GM21576 (cell line): ENCODE data around the gene TNPO1.

Experiments used
- ATAC-seq: cut with Tn5 transposase; IDR thresholded peaks from one replicate; pipeline ENCODE4 v1.9.1; 2021; ENCODE audit warnings: mild to moderate bottlenecking, moderate library complexity; ENCODE audit not compliant: unreplicated experiment

TNPO1 gene

DNA sequence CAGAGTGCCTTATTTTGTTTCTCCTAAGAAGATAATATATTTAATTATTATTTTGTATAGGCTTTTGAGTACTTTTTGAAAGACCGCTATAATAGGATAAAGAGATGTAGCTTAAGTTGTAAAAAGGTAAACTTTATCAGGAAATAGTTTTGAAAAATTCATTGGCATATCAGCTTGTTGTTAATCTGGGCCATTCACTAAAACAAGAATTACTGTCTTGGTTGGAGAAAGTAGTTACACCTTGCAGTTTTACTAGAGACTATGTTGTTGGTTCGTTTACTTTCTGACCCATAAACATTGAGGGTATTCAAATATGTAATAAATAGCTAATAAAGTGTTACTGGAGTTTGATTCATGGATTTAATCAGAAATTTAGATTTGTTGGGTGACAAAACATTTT, 33.7 kb downstream of the TNPO1 start:
- ATAC-seq = no peak

DNA sequence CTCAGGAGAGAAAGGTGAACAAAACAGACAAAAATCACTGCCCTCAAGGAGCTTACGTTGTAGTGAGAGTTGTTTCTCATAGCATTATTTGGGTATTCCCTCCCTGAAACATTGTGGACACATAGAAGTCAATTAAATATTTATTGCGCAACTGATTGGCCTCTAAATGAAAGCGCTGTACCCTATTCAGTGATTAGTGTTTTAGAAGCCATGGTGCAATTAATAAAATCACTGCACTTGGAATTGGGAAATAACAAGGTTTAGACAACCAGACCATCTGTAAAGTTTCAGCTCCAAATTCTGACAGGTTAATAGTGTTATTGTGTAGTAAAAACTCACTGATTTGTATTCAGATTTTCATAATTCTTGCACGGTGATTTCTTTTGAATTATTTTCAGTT, 35.9 kb downstream of the TNPO1 start:
- ATAC-seq = no peak

DNA sequence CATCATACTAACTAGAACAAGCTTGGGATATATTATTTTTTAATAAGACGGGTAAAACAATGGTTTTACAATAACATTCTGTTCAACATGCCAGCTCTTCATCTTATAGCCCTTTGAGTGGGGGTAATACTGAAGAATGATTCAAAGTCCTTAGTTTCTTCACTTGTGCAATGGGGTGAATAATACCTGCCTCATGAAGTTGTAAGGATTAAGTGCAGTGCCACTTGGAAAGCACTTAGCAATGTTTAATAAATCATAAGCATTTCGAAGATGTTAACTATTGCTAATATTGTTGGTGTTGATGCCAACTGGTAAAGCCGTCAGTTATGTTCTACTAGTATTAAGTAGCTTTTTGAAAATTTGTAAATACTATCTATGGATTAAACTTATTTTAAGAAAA, 38.0 kb downstream of the TNPO1 start:
- no peak for ATAC-seq

GRCh38 chr5:72855821-72856220, 39.4 kb downstream of the TNPO1 start:
- ATAC-seq = no peak

DNA sequence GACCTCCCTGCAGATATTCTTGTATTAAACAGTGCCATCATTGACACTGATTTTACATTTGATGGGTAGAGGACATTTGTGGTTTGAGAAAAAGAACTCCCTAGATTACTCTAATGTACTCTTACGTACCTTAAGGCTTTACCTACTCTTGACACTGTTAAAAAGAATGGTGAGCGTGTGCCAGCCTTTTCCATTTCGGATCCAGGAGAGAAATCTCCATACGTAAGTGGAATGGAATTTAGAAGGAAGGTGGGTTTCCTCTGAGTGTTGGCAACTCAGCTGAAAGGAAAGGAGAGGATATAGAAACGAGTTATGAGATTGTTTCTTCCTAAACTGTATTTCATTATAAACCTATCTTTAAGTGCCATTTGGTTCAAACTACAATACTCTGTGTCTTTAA, 40.9 kb downstream of the TNPO1 start:
- no peak for ATAC-seq

DNA sequence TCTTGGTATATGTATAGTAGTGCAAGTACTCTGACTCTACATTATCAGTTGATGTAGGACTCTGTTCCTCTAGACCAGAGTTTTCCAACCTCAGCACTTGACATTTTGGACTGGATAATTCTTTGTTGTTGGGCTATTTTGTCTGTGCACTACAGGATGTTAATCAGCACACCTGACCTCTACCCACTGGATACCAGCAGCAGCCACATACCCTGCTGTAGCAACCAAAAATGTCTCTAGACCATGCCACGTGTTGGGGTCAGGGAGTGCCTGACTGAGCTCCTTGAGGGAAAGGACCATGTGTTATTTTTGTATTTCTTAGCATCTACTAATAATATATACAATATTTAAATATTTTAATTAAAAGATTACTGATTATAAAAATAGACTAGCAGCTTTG, 42.7 kb downstream of the TNPO1 start:
- no peak for ATAC-seq

GRCh38 chr5:72860499-72860898, 44.0 kb downstream of the TNPO1 start:
- no peak for ATAC-seq

DNA sequence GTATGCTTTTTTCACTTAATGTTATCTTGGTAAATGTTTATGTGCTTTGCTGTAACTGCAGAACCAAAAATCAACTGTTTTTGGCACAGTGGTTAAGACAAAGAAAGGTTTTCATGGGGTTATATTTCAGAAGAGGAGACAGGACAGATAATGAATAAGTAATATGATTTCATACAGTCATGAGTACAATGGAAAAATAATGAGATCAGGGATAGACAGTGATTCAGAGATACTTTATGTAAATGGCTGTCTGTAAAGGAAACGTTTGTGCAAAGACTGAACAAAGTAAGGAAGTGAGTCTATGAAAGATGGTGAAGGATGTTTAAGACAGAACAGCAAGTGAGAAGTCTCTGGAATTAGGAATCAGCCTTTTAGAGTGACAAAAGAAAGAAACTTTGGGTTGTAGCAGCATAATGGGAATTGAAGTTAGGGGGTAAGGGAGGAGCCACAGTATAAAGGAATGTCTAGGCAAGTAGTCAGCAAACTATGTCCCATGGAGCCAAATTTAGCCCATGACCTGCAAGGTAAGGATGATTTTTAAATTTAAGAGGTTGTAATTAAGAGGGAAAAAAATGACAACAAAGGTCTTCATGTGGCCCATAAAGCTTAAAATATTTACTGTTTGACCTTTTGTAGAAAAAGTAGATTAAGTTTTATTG, 55.0 kb downstream of the TNPO1 start:
- ATAC-seq = no peak

DNA sequence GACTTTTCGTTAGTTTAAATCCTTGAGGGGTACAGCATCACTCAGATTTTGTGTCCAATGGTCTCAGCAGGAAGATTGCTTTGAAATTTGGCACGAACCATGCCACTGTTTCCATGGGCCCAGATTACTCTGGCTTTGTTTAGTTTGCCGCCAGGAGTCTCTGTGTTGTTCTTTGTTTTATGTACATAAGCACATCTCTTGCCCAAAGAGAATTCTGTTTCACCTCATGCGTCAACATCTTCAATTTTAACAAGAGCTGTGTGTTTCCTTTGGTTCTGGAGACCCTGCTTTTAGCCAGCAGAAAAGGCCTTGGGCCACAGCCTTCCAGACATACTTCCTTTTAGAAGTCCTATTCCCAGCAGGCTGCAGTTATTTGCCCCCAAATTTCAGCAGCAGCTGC, 62.4 kb downstream of the TNPO1 start:
- ATAC-seq = no peak

- ATAC-seq = no peak
These were observed 66.5 kb downstream of the TNPO1 start for GRCh38 chr5:72882989-72883388.

- no peak for ATAC-seq
These were observed 67.4 kb downstream of the TNPO1 start for GRCh38 chr5:72883850-72884249.

DNA sequence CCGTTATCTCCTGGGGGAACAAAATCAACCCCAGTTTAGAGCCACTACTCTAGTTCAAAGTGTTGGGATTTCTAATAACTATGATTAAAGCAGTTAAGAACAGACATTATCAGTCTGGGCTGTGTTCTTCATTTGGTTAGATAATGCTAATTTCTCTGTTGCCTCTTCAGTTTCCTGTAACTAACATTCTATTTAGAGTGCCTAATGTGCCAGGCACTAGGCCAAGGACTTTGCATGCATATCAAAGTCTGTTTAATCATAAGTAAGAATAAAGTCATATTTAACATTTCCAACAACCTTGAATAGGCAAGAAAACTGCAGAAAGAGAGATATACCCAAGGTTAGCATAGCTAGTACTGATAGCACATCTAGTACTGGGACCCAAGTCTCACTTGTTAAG, 68.4 kb downstream of the TNPO1 start:
- ATAC-seq = no peak

- ATAC-seq = no peak
These were observed 69.4 kb downstream of the TNPO1 start for GRCh38 chr5:72885824-72886223.

GRCh38 chr5:72888595-72888994, 72.1 kb downstream of the TNPO1 start:
- ATAC-seq = no peak

DNA sequence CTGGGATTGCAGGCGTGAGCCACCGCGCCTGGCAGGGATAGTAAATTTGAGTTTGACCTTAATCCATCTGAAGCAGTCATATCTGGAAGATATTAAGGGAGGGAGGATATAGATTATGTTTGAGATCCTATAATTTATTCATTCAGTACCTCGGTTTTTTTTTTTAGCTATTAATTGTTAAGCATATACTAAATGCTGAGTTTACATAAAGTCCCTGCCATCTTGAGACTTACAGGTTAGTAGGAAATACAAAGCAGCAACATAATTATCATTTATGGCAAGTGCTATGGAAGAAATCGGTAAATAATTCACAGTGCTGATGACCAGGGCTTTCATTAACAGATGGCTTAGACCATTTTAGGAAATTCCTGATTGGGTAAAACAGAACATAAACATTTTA, 72.9 kb downstream of the TNPO1 start:
- no peak for ATAC-seq

DNA sequence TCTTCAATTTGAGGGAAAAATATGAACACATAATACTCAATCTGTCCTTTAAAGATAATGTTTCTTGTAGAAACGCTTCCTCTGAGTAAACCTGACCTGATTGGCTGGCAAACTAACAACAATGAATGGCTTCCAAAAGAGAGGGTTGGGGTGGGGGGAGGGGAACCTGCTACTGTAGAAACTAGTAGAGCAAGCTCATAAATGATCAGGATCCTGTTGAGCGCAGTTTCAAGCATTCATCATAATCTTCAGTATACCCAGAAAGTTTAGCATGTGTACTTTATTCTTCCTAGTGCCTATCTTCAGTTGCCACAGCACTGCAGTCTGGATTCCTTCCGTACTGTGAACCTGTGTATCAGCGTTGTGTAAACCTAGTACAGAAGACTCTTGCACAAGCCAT, 76.4 kb downstream of the TNPO1 start:
- no peak for ATAC-seq

GRCh38 chr5:72895758-72896157, 79.3 kb downstream of the TNPO1 start:
- ATAC-seq = no peak

- no peak for ATAC-seq
These were observed 90.3 kb downstream of the TNPO1 start for GRCh38 chr5:72906806-72907205.

DNA sequence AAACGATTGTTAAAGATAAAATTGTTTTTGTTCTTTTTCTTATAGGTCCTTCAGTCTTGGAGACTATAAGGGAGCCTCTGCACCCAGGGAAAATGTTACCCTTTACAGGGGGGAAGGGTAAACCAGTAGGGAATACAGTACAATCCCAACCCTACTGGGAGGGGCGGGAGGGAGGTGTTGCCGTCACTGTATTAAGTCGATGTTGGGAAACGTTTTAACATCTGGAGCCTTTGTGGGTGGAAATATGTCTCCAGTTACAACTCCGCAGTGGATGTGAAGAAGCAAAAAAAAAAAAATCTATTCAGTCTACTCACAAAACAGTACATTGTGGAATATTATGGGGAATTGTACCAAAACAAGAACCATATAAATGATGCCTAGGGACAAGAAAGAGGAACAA, 92.2 kb downstream of the TNPO1 start:
- ATAC-seq = no peak

DNA sequence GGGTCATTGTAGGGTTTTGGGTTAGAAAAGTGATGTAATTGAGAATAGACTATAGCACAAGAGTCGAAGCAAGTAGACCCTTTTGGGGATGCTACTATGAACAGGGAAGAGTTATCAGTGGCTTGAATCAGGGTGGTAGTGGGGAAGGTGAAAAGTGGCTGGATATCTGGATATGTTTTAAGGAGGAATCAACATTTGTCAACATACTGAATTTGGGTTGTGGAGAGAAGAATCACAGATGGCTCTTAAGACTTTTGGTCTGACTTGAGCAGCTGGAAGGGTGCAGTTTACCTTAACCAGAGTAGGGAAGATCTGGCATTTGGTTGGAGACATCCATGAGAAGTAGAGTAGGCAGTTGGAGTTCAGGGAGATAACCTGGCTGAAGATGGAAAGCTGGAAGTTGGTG, 100.9 kb downstream of the TNPO1 start:
- ATAC-seq = no peak

DNA sequence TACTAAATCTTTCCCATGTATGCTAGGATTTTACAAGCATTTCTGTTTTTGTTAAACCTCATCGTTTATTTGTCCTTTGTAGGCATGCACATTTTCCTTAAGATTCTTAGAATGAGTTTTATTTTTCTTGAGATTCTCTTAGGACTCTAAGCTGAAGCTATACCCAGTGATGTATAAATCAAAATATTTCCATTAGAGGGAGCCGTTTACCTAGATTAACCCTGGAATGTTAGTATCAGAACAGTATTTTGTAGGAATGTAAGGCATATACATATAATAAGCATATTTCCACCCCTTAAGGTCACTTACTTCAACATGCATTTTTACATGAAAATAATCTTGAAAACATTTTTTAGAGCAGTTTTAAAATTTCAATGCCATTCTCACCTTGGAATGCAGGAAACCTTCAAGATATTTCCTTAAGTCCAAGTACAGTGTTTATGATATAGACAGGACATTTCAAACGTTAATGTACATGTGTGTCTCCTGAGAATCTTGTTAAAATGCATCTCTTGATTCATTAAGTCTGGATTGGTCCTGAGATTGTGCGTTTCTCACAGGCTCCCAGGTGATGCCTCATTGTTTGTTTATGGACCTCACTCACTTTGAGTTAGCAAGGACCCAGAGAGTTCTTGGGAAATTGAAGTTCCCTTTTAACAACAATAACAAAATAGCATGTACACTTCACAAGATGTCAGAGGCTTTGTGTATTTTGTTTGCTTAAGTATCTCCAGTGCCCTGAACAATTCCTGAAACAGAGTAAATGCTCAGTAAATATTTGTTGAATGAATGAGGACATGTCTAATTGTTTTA, 104.4 kb downstream of the TNPO1 start:
- ATAC-seq = no peak

DNA sequence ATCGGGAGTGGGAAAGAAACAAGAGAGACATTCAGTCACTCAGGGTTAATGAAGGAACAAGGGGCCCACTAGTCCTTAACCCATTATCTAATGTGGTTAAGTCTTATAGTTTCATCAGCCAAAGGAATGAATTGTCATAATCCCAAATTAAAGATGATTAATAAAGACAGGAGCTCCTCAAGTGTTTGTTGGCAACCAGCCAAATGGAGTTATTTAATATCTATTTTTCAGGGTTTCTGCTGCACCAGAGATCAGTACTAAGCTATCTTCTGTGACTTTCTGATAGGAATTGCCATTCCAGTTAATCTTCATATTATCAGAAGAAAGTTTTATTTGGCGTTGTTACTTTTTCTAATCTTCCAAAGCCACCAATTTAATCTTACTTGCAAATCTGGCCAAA, 105.4 kb downstream of the TNPO1 start:
- ATAC-seq = no peak

- no peak for ATAC-seq
These were observed 106.0 kb downstream of the TNPO1 start for GRCh38 chr5:72922422-72922821.
